ENCODE data around the gene ATP6AP1.

GRCh38 chrX:154398668-154399526, 29.6 kb upstream of the ATP6AP1 start:
- TF ChIP-seq CTCF (IDR thresholded peaks at IDR 0.05) (peak; percentile 73), EZH2 (IDR thresholded peaks at IDR 0.05) (no peak)
